HG03378 (cell line): ENCODE data around the gene THBS4.
"Not testable (repeated sequence)": the region's sequence is repeated elsewhere in the genome, so short reads cannot be mapped to it uniquely, and the experiment has no call there.

Experiments used
- ATAC-seq: cut with Tn5 transposase; IDR thresholded peaks from one replicate; pipeline ENCODE4 v1.9.1; 2021; ENCODE audit warnings: mild to moderate bottlenecking, moderate library complexity; ENCODE audit not compliant: unreplicated experiment

THBS4 gene

DNA sequence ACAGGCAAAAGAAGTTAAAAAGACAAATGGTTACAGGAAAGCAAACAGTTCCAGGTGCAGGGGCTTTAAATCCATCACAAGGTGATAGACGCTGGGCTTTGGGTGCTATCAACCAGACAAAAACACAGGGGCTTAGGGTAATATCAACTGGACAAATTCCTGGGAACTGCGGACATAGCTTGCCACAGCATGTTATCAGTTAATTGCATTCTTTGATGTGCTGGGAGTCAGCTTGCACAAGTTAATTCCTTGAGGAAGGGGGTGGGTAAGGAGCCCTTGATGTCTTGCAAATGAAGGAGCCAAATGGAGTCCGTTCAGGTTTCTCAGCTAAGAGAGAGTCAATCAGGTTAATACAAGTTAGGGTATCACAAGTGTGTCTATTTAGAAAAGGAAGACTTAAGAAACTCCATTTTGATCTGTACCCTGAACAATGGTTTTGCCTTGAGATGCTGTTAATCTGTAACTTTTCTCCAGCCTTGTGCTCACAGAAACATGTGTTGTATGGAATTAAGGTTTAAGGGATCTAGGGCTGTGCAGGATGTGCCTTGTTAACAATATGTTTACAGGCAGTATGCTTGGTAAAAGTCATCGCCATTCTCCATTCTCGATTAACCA is 76.3 kb downstream of the THBS4 start:
- not testable (repeated sequence) for ATAC-seq

DNA sequence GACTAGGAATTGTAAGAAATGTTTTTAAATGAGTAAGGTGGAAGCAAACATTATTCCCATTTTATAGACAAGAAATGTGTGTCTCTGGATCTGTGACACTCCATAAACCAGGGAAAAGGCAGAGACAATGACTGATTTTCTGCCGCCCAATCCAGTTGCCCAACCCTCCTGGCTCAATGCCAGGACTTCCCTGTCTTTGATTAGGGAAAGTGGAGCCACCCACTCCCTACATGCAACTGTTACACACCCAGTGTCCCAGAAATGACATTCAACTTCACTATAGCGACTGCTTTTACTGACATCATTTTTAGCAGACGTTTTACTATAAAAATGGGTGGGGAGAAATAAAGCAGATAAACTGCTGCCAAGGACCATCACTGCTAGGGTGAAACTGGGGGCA is 79.7 kb downstream of the THBS4 start:
- no peak for ATAC-seq

DNA sequence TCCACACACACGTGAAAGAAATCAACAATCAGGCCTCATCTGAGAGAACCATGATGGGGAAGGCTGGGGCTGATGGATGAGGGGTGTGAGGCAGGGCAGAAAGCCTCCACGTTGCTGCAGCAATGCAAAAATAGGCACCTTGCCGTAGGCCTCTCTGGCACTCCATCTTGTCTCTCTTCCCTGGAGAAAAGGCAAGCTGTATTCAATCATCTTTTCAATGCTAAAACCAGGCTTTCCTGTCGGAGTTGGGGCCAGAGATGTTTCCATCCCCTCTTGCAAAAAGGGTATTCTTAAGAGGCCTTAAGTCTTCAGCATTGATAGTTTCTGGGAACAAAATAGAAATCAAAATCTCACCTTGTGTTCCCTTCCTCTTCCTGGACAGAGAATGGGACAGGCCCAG is 80.9 kb downstream of the THBS4 start:
- no peak for ATAC-seq

DNA sequence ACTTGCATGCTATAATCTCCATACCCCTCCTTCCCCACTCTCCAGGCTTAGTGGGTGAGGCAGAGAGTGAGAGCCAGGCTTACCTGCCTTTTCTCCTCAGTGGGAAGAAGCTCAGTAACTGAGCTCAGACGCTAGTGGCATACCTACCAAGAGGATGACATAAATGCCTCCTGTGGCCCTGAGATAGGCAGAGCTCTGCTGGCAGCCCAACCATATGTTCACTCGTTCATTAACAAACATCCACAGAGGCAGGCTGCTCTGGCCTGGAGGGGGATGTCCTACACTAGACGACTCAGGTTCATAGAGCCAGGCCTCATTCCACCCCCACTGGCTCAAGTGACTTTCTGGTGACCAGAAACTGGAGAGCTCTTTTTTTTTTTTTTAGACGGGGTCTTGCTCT is 81.3 kb downstream of the THBS4 start:
- no peak for ATAC-seq

DNA sequence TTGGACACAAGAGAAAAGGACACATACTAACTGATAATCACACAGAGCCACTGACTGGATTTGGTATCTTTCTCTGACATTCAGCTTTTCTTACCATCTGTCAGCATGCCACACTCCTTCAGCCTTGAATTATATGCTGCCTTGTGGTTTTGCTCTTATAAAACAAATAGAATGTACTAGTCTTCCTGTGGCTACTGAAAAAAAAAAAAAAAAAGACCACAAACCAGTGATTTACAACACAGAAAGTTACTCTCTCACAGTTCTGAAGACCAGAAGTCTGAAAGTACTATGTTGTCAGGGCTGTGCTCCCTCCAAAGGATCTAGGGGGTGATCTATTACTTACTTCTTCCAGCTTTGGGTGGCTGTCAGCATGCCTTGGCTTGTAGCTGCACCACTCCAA is 82.3 kb downstream of the THBS4 start:
- ATAC-seq: no peak

DNA sequence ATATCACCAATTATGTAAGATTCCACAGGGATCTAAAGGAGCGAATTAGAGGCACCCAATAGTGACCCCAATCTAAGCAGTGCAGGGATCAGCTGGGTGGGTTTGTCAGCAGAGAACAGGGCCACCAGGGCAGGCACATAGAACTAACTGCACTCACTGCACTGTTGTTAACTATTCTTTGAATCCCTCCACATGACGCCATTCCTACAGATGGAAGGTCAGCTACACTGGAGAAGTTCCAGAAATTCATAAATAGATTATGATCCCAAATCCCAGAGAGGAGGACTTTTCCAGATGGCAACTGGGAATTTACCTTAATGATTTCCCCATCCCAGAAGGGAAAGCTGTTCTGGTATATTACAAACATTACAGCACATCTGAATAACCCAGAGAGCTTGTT is 84.2 kb downstream of the THBS4 start:
- no peak for ATAC-seq

DNA sequence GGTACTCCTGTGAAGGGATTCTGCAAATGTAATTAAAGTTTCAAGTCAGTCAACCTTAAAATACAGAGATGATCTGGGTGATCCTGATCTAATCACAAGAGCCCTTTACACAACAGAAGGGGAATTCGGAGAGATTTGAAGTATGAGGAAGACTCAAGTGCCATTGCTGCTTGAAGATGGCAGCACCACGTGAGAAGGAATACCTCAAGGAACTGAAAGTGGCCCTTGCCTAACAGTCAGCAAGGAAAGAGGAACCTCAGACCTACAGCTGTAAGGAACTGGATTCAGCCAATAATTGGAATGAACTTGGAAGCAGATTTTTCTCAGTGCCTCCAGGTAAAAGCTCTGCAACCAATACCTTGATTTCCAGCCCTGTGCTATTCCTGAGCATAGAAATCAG is 87.4 kb downstream of the THBS4 start:
- ATAC-seq: no peak

DNA sequence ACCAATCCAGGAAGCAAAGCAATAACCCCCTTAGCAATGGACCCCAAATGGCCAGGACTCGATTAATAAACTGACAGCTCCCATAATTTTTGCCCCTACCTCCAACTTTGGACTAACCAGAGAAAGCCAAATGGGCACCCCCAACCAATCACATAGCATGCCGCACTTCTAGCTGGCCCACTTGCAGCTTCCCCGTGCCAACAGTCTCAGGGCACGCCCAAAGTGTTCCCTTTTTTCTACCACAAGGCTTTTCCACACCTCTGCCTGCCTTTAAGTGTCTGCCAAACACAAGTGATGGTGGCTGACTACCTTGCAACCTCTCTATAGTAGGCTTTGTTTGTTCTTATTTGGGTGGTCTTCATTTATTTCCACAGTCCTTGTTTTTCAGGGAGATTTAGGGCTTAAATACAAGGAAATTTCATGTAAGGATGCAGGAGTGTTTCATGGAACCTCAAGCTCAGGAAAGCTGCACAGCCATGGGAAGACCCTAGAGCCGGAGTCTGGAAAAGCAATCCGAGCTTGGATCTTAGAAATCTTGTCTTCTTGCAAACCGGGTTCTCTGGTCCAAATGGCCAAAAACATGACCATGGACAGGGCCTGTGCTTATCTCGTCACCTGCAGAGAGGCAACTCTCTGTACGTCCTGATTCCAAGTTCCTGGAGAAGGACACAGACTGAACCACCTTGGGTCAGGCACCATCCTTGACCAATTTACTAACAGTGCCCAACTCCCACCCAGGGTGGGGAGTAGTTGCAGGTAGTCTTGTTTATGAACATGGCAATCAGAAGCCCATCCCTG is 89.2 kb downstream of the THBS4 start:
- ATAC-seq: no peak

DNA sequence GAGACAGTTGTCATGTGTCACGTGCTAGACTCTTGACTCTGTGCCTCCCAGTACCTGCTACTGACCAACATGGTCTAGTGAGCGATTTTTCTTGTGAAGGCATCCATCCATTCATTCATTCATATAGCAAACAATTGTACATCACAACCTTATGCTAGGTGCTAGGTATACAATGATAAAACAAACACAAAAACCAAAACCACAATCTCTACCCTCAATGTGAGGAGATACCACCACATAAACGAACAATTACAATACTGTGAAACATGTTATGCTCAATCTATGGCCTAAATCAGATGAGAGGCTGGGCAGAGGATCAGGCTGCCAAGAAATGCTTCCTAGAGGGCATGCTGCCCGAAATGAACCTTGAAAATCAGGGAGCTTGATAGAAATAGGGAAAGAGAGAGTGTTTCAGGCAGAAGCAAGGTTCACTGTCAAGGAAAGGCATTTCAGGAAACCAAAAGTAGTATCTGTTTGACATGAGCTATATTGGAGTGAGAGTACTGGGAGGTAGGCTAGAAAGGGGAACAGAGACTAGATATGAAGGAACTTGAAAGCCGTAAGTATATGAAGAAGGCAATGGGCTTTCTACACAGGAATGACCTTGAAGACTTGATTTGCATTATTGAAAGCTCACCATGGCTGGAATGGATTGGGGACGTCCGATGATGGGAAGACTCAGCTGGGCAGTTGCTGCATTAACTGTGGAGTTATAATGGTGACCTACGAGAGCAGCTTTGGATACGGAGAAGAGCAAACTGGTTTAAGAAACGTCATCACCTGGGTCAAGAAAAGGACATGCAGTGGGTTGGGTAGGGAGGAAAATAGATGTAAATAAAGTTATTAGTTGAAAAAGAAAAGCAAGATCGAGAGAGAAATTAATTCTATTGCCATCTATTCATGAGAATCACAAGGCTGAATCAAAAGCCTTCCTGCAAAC is 90.1 kb downstream of the THBS4 start:
- peak; percentile 71 for ATAC-seq

DNA sequence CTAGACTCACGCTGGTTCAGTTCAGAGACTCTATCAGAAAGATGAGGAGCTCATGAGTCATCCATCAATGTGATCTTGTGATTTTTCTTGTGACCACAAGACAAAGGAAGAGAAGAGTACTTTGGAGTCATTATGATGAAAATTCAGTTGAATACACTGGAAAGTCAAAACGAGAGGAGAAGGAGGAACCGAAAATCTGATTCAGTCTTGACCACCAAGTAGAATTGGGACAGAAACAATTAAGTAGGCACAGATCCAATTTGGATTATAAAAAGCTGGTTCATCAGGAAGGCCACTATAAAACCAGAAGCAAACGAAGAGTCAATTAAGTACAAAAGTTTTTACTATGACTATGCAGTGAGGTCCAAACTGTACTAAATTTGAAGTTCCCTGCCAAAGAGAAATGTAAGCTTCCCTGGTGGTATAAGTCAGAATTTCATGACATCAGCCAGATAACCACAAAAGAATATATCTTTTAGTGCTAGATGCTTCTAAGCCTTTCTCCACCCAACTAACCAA is 90.9 kb downstream of the THBS4 start:
- ATAC-seq: peak; percentile 60

DNA sequence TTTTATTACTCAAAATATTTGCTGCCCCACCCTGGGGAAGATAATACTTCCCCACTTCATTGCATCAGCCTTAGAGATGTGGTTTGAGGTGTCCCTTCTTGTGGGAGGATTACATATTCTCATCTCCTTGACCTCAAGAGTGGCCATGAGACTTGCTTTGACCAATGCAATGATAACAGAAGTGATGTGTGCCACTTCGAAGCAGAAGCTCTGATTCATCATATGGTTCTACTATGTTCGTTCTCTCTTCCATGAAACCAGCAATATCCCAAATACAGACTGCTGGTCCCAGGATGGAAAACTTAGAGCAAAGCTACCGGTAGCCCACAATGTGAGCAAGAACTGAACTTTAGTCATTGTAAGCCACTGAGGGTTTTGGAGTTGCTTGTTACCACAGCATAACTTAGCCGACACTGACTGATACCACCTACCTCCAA is 92.0 kb downstream of the THBS4 start:
- peak; percentile 46 for ATAC-seq

DNA sequence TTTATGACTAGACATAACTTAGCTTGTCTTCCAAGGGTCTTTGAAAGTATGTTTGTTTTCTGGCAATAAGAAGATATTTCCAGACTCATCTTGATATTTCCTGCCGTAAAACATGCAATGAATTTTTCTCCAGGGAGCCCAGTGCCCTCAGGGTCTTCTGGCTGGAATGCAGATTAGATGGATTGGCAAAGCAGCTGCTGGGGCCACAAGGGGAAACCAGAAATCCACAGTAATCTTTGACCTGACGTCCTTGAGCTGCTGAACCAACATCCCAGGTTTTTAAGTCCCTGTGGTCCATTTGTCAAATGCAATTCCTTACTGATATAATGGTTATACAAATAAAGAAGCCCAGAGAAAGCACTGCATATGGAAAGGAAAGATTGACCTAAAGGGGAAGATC is 93.0 kb downstream of the THBS4 start:
- no peak for ATAC-seq

DNA sequence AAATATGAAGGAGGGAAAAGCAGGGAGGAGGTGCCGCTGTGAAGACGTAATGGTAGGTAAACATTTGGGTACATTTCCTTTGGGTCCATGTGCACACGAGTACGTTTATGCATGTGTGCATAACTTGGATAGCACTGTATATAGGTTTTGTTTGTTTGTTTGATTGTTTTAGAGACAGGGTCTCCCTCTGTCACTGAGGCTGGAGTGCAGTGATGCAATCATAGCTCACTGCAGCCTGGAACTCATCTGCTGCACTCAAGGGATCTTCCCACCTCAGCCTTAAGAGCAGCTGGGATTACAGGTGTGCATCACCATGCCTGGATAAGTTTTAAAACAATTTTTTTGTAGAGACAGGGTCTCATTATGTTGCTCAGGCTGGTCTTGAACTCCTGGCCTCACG is 94.0 kb downstream of the THBS4 start:
- no peak for ATAC-seq
